Keratinocyte (primary cell): ENCODE measurements around the gene OGG1.

Experiments
- CTCF ChIP-seq, 3 experiments: IDR thresholded peaks in 1 of 3; conservative IDR thresholded peaks in 1 of 3; optimal IDR thresholded peaks in 1 of 3; 2 replicates in 2 of 3; 3 replicates in 1 of 3; pipeline versions ENCODE3 to v1.5.1; 2011; ENCODE audit warnings: low read length in 3 of 3, mild to moderate bottlenecking in 3 of 3, moderate library complexity in 2 of 3, control low read depth in 1 of 3, inconsistent platforms in 1 of 3; ENCODE audit not compliant: insufficient read depth in 2 of 3; ENCODE audit errors: extremely low read depth in 1 of 3
- EZH2 ChIP-seq: IDR thresholded peaks from one replicate; pipeline ENCODE4 v1.6.1; 2012; ENCODE audit warnings: inconsistent platforms, mild to moderate bottlenecking, low read length, moderate library complexity

DNA sequence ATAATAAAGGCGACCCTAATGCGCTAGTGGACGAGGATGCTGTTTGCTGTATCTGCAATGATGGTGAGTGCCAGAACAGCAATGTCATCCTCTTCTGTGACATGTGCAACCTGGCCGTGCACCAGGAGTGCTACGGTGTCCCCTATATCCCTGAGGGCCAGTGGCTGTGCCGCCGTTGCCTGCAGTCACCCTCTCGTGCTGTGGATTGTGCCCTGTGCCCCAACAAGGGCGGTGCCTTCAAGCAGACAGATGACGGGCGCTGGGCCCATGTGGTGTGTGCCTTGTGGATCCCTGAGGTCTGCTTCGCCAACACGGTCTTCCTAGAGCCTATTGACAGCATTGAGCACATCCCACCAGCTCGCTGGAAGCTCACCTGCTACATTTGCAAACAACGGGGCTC is 10.6 kb upstream of the OGG1 start:
- TF ChIP-seq CTCF (optimal IDR thresholded peaks at IDR 0.05 in 1 of 3, IDR thresholded peaks at IDR 0.05 in 1 of 3, conservative IDR thresholded peaks at IDR 0.05 in 1 of 3; ENCODE audit: extremely low read depth in 1 of 3, insufficient read depth in 2 of 3, low read length in 3 of 3): no peak
- TF ChIP-seq EZH2: no peak
